ENCODE measurements around the gene S100PBP.

DNA sequence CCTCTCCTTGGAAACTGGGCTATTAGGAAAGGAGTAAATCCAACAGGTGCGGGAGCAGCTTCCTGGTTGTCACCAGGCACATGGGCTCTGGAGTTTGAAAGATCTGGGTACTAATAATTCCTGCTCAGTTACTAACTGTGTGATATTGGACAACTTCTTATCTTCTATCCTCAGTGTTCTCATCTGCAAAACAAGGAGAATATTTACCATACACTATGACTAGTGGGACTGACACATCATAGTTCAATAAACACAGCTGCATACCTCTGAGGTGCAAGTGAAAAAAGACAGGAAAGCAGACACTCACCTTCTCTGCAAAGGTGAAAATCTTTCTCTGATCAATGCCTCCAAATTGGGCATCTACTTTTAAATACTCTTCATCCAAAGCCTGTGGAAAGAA is 20.0 kb upstream of the S100PBP start:
- TF ChIP-seq, protein P1, sequence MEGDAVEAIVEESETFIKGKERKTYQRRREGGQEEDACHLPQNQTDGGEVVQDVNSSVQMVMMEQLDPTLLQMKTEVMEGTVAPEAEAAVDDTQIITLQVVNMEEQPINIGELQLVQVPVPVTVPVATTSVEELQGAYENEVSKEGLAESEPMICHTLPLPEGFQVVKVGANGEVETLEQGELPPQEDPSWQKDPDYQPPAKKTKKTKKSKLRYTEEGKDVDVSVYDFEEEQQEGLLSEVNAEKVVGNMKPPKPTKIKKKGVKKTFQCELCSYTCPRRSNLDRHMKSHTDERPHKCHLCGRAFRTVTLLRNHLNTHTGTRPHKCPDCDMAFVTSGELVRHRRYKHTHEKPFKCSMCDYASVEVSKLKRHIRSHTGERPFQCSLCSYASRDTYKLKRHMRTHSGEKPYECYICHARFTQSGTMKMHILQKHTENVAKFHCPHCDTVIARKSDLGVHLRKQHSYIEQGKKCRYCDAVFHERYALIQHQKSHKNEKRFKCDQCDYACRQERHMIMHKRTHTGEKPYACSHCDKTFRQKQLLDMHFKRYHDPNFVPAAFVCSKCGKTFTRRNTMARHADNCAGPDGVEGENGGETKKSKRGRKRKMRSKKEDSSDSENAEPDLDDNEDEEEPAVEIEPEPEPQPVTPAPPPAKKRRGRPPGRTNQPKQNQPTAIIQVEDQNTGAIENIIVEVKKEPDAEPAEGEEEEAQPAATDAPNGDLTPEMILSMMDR (IDR thresholded peaks at IDR 0.05): no peak
- TF ChIP-seq POLR2AphosphoS5 (IDR thresholded peaks at IDR 0.05): no peak

Measured in breast epithelium (tissue), 3 donors.